ENCODE data around the gene PDK2.

PDK2 gene

DNA sequence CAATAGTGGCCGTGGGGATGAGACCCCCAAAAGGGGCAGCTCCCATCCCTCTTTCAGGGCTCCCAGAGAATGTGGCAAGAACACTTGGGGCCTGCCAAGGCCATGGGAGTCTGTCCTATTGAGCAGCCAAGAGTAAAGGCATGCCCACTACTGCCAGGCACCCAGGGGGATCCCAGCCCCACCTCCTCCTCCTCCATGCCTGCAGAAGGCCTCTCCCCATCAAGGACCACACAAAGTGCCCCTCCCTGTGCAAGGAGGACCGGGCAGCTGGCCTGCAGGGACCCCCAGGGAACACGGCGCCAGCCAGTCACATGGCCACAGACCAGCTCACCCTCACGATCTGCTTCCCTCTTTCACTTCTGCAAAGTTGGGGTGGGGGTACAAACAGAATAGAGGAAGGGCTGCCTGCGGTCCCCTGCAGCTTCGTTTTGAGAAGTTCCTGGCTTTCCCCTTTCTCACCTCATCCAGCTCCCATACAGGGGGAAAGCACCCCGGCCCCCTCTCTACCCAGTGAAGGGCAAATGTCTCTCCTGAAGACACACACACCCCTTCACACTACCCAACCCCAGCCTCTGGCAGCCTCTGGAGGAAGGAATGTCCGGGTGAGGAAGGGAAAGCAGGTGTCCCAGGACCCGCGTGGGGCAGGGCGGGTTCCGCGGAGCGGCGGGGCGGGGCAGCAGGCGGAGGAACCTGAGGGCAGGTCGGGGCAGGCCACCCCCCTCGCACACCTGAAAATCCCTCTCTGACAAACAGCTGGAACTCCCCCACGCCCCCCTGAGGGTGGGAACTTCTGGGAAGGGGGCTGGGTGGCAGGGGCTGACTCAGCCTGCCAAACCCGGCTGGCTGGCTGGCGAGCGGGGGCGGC, 53.3 kb downstream of the PDK2 start:
- Histone ChIP-seq H3K9me2 (replicated peaks; ENCODE audit: insufficient read depth, low read length) (no peaks in the 10 kb centered on the region), H3K9ac (ENCODE audit: low read length) (peak overlapping the region; percentile 41; the same call in 1 of the 2 replicates), H3K27me3 (replicated peaks; ENCODE audit: insufficient read depth, low read length) (no peaks in the 10 kb centered on the region), H3K27ac (ENCODE audit: low read length) (peak overlapping the region; percentile 32; the same call in 1 of the 2 replicates), H3K9me3 (replicated peaks; ENCODE audit: insufficient read depth, low read length) (no peaks in the 10 kb centered on the region), H4K20me1 (ENCODE audit: insufficient read depth, low read length) (no peaks in the 10 kb centered on the region), H3K36me3 (replicated peaks; ENCODE audit: insufficient read depth, low read length) (no peaks in the 10 kb centered on the region), H2AFZ (ENCODE audit: low read length) (no peak overlapping the region), H3F3A (ENCODE audit: insufficient read depth, low read length) (peaks cover 18% of the 10 kb centered on the region), H3K4me3 (ENCODE audit: low read length) (peak overlapping the region; percentile 78), H3K4me2 (ENCODE audit: low read depth, low read length) (peak overlapping the region; percentile 92), H3K79me2 (ENCODE audit: low read length) (peaks cover 72% of the 10 kb centered on the region), H3K4me1 (ENCODE audit: low read length) (peaks cover 19% of the 10 kb centered on the region)
- TF ChIP-seq EZH2phosphoT487 (IDR thresholded peaks at IDR 0.05; ENCODE audit: low read length) (no peak), CTCF (IDR thresholded peaks at IDR 0.05; ENCODE audit: low read length) (no peak), EZH2 (optimal IDR thresholded peaks at IDR 0.05; ENCODE audit: low read depth, low read length) (no peak)
- peak; percentile 64 for DNase-seq

- no peak for TF ChIP-seq EZH2phosphoT487 (IDR thresholded peaks at IDR 0.05; ENCODE audit: low read length)
- no peak for TF ChIP-seq EZH2 (optimal IDR thresholded peaks at IDR 0.05; ENCODE audit: low read depth, low read length)
- TF ChIP-seq CTCF (IDR thresholded peaks at IDR 0.05; ENCODE audit: low read length), result no peak
- Histone ChIP-seq H3K9ac (ENCODE audit: low read length) (peak overlapping the region; percentile 70), H3K27me3 (replicated peaks; ENCODE audit: insufficient read depth, low read length) (no peaks in the 10 kb centered on the region), H3K36me3 (replicated peaks; ENCODE audit: insufficient read depth, low read length) (no peaks in the 10 kb centered on the region), H4K20me1 (ENCODE audit: insufficient read depth, low read length) (no peaks in the 10 kb centered on the region), H3K27ac (ENCODE audit: low read length) (peak overlapping the region; percentile 46; the same call in 1 of the 2 replicates), H3F3A (ENCODE audit: insufficient read depth, low read length) (peaks cover 24% of the 10 kb centered on the region), H3K4me1 (ENCODE audit: low read length) (peaks cover 25% of the 10 kb centered on the region), H3K9me3 (replicated peaks; ENCODE audit: insufficient read depth, low read length) (no peaks in the 10 kb centered on the region), H3K79me2 (ENCODE audit: low read length) (peaks cover 66% of the 10 kb centered on the region), H3K4me3 (ENCODE audit: low read length) (peak overlapping the region; percentile 78), H2AFZ (ENCODE audit: low read length) (peak overlapping the region; percentile 2; the same call in 1 of the 2 replicates), H3K9me2 (replicated peaks; ENCODE audit: insufficient read depth, low read length) (no peaks in the 10 kb centered on the region), H3K4me2 (ENCODE audit: low read depth, low read length) (peak overlapping the region; percentile 92)
- no peak for DNase-seq
Observed at GRCh38 chr17:50149091-50149416, 53.9 kb downstream of the PDK2 start.

- TF ChIP-seq CTCF (IDR thresholded peaks at IDR 0.05; ENCODE audit: low read length) (peak; percentile 12; the same call in 1 of the 2 replicates), EZH2 (optimal IDR thresholded peaks at IDR 0.05; ENCODE audit: low read depth, low read length) (no peak)
- Histone ChIP-seq H3K4me3 (ENCODE audit: low read length) (peak overlapping the region; percentile 78), H3K9ac (ENCODE audit: low read length) (peak overlapping the region; percentile 75), H4K20me1 (ENCODE audit: insufficient read depth, low read length) (no peaks in the 10 kb centered on the region), H3K27me3 (replicated peaks; ENCODE audit: insufficient read depth, low read length) (no peaks in the 10 kb centered on the region), H3K9me3 (replicated peaks; ENCODE audit: insufficient read depth, low read length) (no peaks in the 10 kb centered on the region), H3F3A (ENCODE audit: insufficient read depth, low read length) (peaks cover 30% of the 10 kb centered on the region), H3K27ac (ENCODE audit: low read length) (peak overlapping the region; percentile 46; the same call in 1 of the 2 replicates), H3K79me2 (ENCODE audit: low read length) (peaks cover 59% of the 10 kb centered on the region), H2AFZ (ENCODE audit: low read length) (peak overlapping the region; percentile 2; the same call in 1 of the 2 replicates), H3K4me1 (ENCODE audit: low read length) (peaks cover 32% of the 10 kb centered on the region), H3K36me3 (replicated peaks; ENCODE audit: insufficient read depth, low read length) (no peaks in the 10 kb centered on the region), H3K9me2 (replicated peaks; ENCODE audit: insufficient read depth, low read length) (no peaks in the 10 kb centered on the region), H3K4me2 (ENCODE audit: low read depth, low read length) (peak overlapping the region; percentile 92)
- peak; percentile 71 for DNase-seq
Observed at GRCh38 chr17:50149417-50150353, 54.5 kb downstream of the PDK2 start.
